HepG2 (cell line): ENCODE results near the gene BAZ1B. TPM values are rescaled to one million over a fixed set of nuclear protein-coding genes. Genes with fewer than 3 reads are reported as not detected.
A peak's percentile ranks its signal among the peaks of the same experiment; 100 is the strongest.

Experiments
- CENPT ChIP-seq: sonication (generic); formaldehyde crosslinking; IDR thresholded peaks from 2 replicates; pipeline ENCODE4 v1.8.0; 2022; ENCODE audit warnings: low read depth, mild to moderate bottlenecking, moderate library complexity, missing genetic modification reagents
- DPF2 ChIP-seq: sonication (generic); formaldehyde crosslinking; IDR thresholded peaks from 2 replicates; pipeline ENCODE4 v1.4.0; 2020; ENCODE audit warnings: mild to moderate bottlenecking, low read depth, missing genetic modification reagents, borderline replicate concordance
- GATAD1 ChIP-seq: IDR thresholded peaks from 2 replicates; pipeline ENCODE4 v1.6.1; 2016; ENCODE audit warnings: missing genetic modification reagents, missing compliant biosample characterization
- GTF3A ChIP-seq: sonication (generic); formaldehyde crosslinking; conservative IDR thresholded peaks from 2 replicates; pipeline ENCODE4 v1.4.0; 2020; ENCODE audit warnings: mild to moderate bottlenecking, missing genetic modification reagents
- HNRNPK ChIP-seq: fragments of 200-400 bp; formaldehyde crosslinking; IDR thresholded peaks from 2 replicates; pipeline ENCODE4 v1.6.1; 2018; ENCODE audit warnings: low read length, low read depth, moderate library complexity, mild to moderate bottlenecking; ENCODE audit not compliant: poor library complexity, severe bottlenecking
- KDM1A ChIP-seq: IDR thresholded peaks from 2 replicates; pipeline ENCODE4 v1.6.1; 2016; ENCODE audit warnings: missing compliant biosample characterization
- KDM2A ChIP-seq: sonication (generic); formaldehyde crosslinking; IDR thresholded peaks from 2 replicates; pipeline ENCODE4 v1.4.0; 2020; ENCODE audit warnings: low read depth, missing genetic modification reagents, borderline replicate concordance
- KMT2B ChIP-seq: IDR thresholded peaks from 2 replicates; pipeline ENCODE4 v1.6.1; 2016; ENCODE audit warnings: missing genetic modification reagents, missing compliant biosample characterization
- MED1 ChIP-seq: sonication (generic); formaldehyde crosslinking; IDR thresholded peaks from 2 replicates; pipeline ENCODE4 v1.4.0; 2020; ENCODE audit warnings: missing genetic modification reagents
- PAX8 ChIP-seq: sonication (generic); formaldehyde crosslinking; IDR thresholded peaks from 2 replicates; pipeline ENCODE4 v1.8.0; 2022; ENCODE audit warnings: mild to moderate bottlenecking, missing genetic modification reagents, borderline replicate concordance
- PCBP2 ChIP-seq: fragments of 200-400 bp; formaldehyde crosslinking; optimal IDR thresholded peaks from 2 replicates; pipeline ENCODE3; 2018; ENCODE audit warnings: low read length, low read depth; ENCODE audit not compliant: poor library complexity, severe bottlenecking
- POLR2A ChIP-seq, 2 experiments: IDR thresholded peaks; 2 replicates each; pipeline ENCODE4 v1.6.1; 2011; ENCODE audit warnings: low read depth in 2 of 2, low read length in 2 of 2, mild to moderate bottlenecking in 1 of 2, moderate library complexity in 1 of 2; ENCODE audit not compliant: insufficient read depth in 1 of 2
- SAP130 ChIP-seq: IDR thresholded peaks from 2 replicates; pipeline ENCODE4 v1.6.1; 2016; ENCODE audit warnings: low read depth
- SMAD1 ChIP-seq: sonication (generic); formaldehyde crosslinking; IDR thresholded peaks from 2 replicates; pipeline ENCODE4 v1.4.0; 2020; ENCODE audit warnings: missing genetic modification reagents, low read depth, mild to moderate bottlenecking, borderline replicate concordance
- TOPORS ChIP-seq: sonication (generic); formaldehyde crosslinking; IDR thresholded peaks from 2 replicates; pipeline ENCODE4 v1.8.0; 2023; ENCODE audit warnings: mild to moderate bottlenecking, missing genetic modification reagents
- ZNF333 ChIP-seq: sonication (generic); formaldehyde crosslinking; IDR thresholded peaks from 2 replicates; pipeline ENCODE4 v1.4.0; 2020; ENCODE audit warnings: mild to moderate bottlenecking, missing genetic modification reagents, borderline replicate concordance
- ZNF605 ChIP-seq: sonication (generic); formaldehyde crosslinking; IDR thresholded peaks from 2 replicates; pipeline ENCODE4 v1.8.0; 2022; ENCODE audit warnings: mild to moderate bottlenecking, missing genetic modification reagents
- ZNF615 ChIP-seq: sonication (generic); formaldehyde crosslinking; IDR thresholded peaks from 2 replicates; pipeline ENCODE4 v1.5.0; 2020; ENCODE audit warnings: mild to moderate bottlenecking, missing genetic modification reagents, borderline replicate concordance
- ZNF792 ChIP-seq: IDR thresholded peaks from 2 replicates; pipeline ENCODE4 v1.6.1; 2016
- polyA plus RNA-seq, 8 experiments: library from polyadenylated mRNA; depleted of rRNA in 3 of 8; stranded (reverse) in 7 of 8; unstranded in 1 of 8; fragments of >200 nt; fragmentation: Illumina TruSeq in 4 of 8; extraction: Trizol in 4 of 8; gene quantifications; 2 replicates each; pipeline versions ENCODE4 v1.2.1 to v1.2.3, GENCODE V29; 2011 to 2016; ENCODE audit warnings: low read depth in 4 of 8, missing spikeins in 1 of 8, mixed read lengths in 1 of 8; ENCODE audit not compliant: insufficient read depth in 1 of 8
- total RNA-seq, 5 experiments: library from RNA; depleted of rRNA; stranded (reverse); fragments of >200 nt; fragmentation: Illumina TruSeq; extraction: Trizol; gene quantifications; 2 replicates each; pipeline ENCODE4 v1.2.3, GENCODE V29; 2016; ENCODE audit warnings: low read depth in 1 of 5
- TF ChIP-seq, protein P1 (sequence below): sonication (generic); formaldehyde crosslinking; IDR thresholded peaks from 2 replicates; pipeline ENCODE4 v1.5.0; 2020; ENCODE audit warnings: mild to moderate bottlenecking, missing genetic modification reagents
- TF ChIP-seq, protein P2 (sequence below): sonication (generic); IDR thresholded peaks from 2 replicates; pipeline ENCODE4 v1.6.1; 2016; ENCODE audit warnings: low read depth, borderline replicate concordance
- TF ChIP-seq, protein P3 (sequence below), 2 experiments: IDR thresholded peaks; 2 replicates each; pipeline ENCODE4 v1.6.1; 2011 to 2012; ENCODE audit warnings: low read length in 2 of 2, borderline replicate concordance in 1 of 2, low read depth in 1 of 2, mild to moderate bottlenecking in 1 of 2, moderate library complexity in 1 of 2

BAZ1B gene
- total and polyA plus RNA-seq, 2 of the 13 experiments (the other 11 are each of a cell fraction or from before 2014, with no cell fraction given): 18.6 to 69.4 TPM

DNA sequence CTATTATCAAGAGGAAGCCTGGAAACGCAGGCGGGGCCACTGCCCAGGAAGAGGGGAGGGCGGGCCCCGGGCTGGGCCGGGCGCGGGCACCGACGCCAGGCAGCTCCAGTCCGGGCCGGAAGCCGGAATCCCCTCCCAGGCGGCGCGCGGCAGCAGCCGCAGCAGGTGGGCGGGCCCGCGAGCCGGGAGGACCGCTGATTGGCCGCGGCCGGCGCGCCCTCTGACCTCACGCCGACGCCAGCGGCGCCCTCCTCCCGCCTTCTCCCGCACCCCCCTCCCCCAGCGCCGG is 35.0 kb upstream of the BAZ1B start (continued):
- TF ChIP-seq, protein P1, sequence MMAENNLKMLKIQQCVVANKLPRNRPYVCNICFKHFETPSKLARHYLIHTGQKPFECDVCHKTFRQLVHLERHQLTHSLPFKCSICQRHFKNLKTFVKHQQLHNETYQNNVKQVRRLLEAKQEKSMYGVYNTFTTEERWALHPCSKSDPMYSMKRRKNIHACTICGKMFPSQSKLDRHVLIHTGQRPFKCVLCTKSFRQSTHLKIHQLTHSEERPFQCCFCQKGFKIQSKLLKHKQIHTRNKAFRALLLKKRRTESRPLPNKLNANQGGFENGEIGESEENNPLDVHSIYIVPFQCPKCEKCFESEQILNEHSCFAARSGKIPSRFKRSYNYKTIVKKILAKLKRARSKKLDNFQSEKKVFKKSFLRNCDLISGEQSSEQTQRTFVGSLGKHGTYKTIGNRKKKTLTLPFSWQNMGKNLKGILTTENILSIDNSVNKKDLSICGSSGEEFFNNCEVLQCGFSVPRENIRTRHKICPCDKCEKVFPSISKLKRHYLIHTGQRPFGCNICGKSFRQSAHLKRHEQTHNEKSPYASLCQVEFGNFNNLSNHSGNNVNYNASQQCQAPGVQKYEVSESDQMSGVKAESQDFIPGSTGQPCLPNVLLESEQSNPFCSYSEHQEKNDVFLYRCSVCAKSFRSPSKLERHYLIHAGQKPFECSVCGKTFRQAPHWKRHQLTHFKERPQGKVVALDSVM (CRISPR knock-in tag): no peak; the same call in 1 of the 2 replicates
- no peak for TF ChIP-seq GTF3A
- 0 out of 2 replicates have a peak, but pooled peaks have one; percentile 23 for TF ChIP-seq MED1 (CRISPR knock-in tag)
- TF ChIP-seq PCBP2: no peak
- peak; percentile 71 for TF ChIP-seq KMT2B (CRISPR knock-in tag)
- no peak for TF ChIP-seq ZNF605
- peak; percentile 83 for TF ChIP-seq SAP130
- TF ChIP-seq, protein P2, sequence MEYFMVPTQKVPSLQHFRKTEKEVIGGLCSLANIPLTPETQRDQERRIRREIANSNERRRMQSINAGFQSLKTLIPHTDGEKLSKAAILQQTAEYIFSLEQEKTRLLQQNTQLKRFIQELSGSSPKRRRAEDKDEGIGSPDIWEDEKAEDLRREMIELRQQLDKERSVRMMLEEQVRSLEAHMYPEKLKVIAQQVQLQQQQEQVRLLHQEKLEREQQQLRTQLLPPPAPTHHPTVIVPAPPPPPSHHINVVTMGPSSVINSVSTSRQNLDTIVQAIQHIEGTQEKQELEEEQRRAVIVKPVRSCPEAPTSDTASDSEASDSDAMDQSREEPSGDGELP: peak; percentile 3; the same call in 1 of the 2 replicates
- 0 out of 2 replicates have a peak, but pooled peaks have one; percentile 10 for TF ChIP-seq CENPT (CRISPR knock-in tag)
- TF ChIP-seq GATAD1: peak; percentile 49; the same call in 1 of the 2 replicates
- TF ChIP-seq, protein P3, sequence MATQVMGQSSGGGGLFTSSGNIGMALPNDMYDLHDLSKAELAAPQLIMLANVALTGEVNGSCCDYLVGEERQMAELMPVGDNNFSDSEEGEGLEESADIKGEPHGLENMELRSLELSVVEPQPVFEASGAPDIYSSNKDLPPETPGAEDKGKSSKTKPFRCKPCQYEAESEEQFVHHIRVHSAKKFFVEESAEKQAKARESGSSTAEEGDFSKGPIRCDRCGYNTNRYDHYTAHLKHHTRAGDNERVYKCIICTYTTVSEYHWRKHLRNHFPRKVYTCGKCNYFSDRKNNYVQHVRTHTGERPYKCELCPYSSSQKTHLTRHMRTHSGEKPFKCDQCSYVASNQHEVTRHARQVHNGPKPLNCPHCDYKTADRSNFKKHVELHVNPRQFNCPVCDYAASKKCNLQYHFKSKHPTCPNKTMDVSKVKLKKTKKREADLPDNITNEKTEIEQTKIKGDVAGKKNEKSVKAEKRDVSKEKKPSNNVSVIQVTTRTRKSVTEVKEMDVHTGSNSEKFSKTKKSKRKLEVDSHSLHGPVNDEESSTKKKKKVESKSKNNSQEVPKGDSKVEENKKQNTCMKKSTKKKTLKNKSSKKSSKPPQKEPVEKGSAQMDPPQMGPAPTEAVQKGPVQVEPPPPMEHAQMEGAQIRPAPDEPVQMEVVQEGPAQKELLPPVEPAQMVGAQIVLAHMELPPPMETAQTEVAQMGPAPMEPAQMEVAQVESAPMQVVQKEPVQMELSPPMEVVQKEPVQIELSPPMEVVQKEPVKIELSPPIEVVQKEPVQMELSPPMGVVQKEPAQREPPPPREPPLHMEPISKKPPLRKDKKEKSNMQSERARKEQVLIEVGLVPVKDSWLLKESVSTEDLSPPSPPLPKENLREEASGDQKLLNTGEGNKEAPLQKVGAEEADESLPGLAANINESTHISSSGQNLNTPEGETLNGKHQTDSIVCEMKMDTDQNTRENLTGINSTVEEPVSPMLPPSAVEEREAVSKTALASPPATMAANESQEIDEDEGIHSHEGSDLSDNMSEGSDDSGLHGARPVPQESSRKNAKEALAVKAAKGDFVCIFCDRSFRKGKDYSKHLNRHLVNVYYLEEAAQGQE (IDR thresholded peaks at IDR 0.05; ENCODE audit: borderline replicate concordance in 1 of 2, low read depth in 1 of 2, low read length in 2 of 2): peak in 1 of 2 experiments; percentile 35; a peak in 1 of 4 replicates
- TF ChIP-seq HNRNPK: no peak
- TF ChIP-seq ZNF792: peak; percentile 43; the same call in 1 of the 2 replicates
- 0 out of 2 replicates have a peak, but pooled peaks have one; percentile 30 for TF ChIP-seq ZNF333
- peak; percentile 65; the same call in 1 of the 2 replicates for TF ChIP-seq KDM2A (CRISPR knock-in tag)
- TF ChIP-seq POLR2A (IDR thresholded peaks at IDR 0.05; ENCODE audit: insufficient read depth in 1 of 2, low read depth in 2 of 2, low read length in 2 of 2): peak in 1 of 2 experiments; percentile 52; a peak in 2 of 4 replicates
- no peak; the same call in 1 of the 2 replicates for TF ChIP-seq SMAD1
- TF ChIP-seq DPF2 (CRISPR knock-in tag): no peak
- no peak for TF ChIP-seq KDM1A (CRISPR knock-in tag)
- TF ChIP-seq ZNF615: no peak
- TF ChIP-seq TOPORS (CRISPR knock-in tag): no peak
- 0 out of 2 replicates have a peak, but pooled peaks have one; percentile 3 for TF ChIP-seq PAX8
